ENCODE results near the gene PHC2.

Gene PHC2

GRCh38 chr1:33377013-33377412 lies 53.9 kb downstream of the PHC2 start:
- H3K9ac ChIP-seq = no peak overlapping the region
- no peak overlapping the region for H2AFZ ChIP-seq (ENCODE audit: low read depth)
- no peak overlapping the region for H3K27ac ChIP-seq
- H3K4me1 ChIP-seq (ENCODE audit: low read depth, poor library complexity, severe bottlenecking) = peaks cover 9% of the 10 kb centered on the region
- H3K27me3 ChIP-seq (ENCODE audit: insufficient read depth, low read depth) = no peaks in the 10 kb centered on the region
- TF ChIP-seq, protein P1, sequence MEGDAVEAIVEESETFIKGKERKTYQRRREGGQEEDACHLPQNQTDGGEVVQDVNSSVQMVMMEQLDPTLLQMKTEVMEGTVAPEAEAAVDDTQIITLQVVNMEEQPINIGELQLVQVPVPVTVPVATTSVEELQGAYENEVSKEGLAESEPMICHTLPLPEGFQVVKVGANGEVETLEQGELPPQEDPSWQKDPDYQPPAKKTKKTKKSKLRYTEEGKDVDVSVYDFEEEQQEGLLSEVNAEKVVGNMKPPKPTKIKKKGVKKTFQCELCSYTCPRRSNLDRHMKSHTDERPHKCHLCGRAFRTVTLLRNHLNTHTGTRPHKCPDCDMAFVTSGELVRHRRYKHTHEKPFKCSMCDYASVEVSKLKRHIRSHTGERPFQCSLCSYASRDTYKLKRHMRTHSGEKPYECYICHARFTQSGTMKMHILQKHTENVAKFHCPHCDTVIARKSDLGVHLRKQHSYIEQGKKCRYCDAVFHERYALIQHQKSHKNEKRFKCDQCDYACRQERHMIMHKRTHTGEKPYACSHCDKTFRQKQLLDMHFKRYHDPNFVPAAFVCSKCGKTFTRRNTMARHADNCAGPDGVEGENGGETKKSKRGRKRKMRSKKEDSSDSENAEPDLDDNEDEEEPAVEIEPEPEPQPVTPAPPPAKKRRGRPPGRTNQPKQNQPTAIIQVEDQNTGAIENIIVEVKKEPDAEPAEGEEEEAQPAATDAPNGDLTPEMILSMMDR (conservative IDR thresholded peaks at IDR 0.05; ENCODE audit: low read depth, low read length) = no peak
- H3K79me2 ChIP-seq (ENCODE audit: insufficient read depth, low read depth) = no peaks in the 10 kb centered on the region
- no peaks in the 10 kb centered on the region for H4K20me1 ChIP-seq (ENCODE audit: insufficient read depth)
- no peak overlapping the region for H3K4me3 ChIP-seq (IDR thresholded peaks at IDR 0.05; ENCODE audit: insufficient read depth, low read depth, low read length)
- H3K4me2 ChIP-seq = no peak overlapping the region
- no peaks in the 10 kb centered on the region for H3K36me3 ChIP-seq (ENCODE audit: insufficient read depth)

GRCh38 chr1:33375316-33375715 lies 55.6 kb downstream of the PHC2 start:
- Histone ChIP-seq H3K79me2 (ENCODE audit: insufficient read depth, low read depth) (no peaks in the 10 kb centered on the region), H3K9ac (no peak overlapping the region), H3K4me1 (ENCODE audit: low read depth, poor library complexity, severe bottlenecking) (no peaks in the 10 kb centered on the region), H2AFZ (ENCODE audit: low read depth) (no peak overlapping the region), H3K4me2 (no peak overlapping the region), H3K4me3 (IDR thresholded peaks at IDR 0.05; ENCODE audit: insufficient read depth, low read depth, low read length) (no peak overlapping the region), H3K36me3 (ENCODE audit: insufficient read depth) (no peaks in the 10 kb centered on the region), H3K27me3 (ENCODE audit: insufficient read depth, low read depth) (no peaks in the 10 kb centered on the region), H3K27ac (no peak overlapping the region), H4K20me1 (ENCODE audit: insufficient read depth) (no peaks in the 10 kb centered on the region)
- TF ChIP-seq, protein P1 (conservative IDR thresholded peaks at IDR 0.05; ENCODE audit: low read depth, low read length) = no peak

DNA sequence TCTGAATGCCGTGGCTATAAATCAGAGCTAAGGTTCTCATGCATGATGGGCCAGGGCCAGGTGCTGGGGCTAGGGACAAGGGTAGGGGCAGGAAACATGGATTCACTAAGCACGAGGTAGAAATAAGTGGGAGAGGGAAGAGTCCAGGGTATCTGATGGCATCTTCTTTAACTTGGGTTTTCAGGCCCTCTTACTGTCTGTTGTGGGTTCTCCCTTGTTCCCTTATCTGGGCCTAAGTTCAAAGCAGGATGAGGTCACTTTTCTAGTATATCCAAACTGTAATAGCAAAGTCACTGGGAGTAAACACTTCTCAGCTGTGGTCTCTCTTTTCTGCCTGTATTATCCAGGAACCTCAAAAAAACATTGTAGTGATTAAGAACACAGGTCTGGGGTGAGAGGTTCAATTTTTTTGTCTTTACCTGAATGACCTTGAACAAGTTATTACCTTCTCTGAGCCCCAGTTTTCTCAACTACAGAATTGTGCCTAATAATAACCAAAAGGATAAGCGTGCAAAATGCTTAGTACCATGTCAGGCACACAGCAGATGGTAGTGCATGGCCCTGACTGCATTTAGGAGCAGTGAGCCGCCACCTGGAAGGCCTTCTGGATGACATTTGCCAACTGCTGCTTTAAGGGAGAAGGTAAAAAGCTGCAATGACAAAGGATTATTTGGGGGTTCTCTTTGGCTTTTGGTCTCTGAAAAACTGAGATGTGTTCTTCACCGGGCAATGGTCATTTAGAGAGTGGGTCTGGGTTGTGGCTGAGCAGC lies 56.4 kb downstream of the PHC2 start:
- Histone ChIP-seq H3K79me2 (ENCODE audit: insufficient read depth, low read depth) (no peaks in the 10 kb centered on the region), H3K27me3 (ENCODE audit: insufficient read depth, low read depth) (no peaks in the 10 kb centered on the region), H3K4me1 (ENCODE audit: low read depth, poor library complexity, severe bottlenecking) (no peaks in the 10 kb centered on the region), H2AFZ (ENCODE audit: low read depth) (no peak overlapping the region), H3K4me3 (IDR thresholded peaks at IDR 0.05; ENCODE audit: insufficient read depth, low read depth, low read length) (no peak overlapping the region), H3K4me2 (no peak overlapping the region), H3K36me3 (ENCODE audit: insufficient read depth) (no peaks in the 10 kb centered on the region), H3K27ac (no peak overlapping the region), H3K9ac (no peak overlapping the region), H4K20me1 (ENCODE audit: insufficient read depth) (no peaks in the 10 kb centered on the region)
- TF ChIP-seq, protein P1 (conservative IDR thresholded peaks at IDR 0.05; ENCODE audit: low read depth, low read length) = no peak

DNA sequence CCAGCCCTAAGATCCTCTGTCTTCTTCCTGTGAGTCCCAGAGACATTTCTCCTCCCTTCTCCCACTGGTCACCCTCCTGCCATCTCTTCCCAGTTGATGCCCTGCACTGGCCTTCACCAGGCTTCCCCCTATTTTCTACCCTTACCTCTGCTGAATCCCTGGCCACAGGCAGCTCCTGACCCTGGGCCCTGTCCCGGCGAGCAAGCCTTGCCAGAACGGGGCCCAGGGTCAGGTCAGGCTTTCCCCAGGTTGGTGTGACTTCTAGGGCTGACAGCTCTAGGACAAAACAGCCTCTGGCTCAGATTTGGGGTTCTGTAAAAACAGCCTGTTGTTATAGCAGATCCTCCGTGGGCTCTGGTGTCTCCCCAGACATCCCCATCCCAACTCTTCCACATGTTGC lies 57.3 kb downstream of the PHC2 start:
- H3K36me3 ChIP-seq (ENCODE audit: insufficient read depth) = no peaks in the 10 kb centered on the region
- no peak overlapping the region for H3K27ac ChIP-seq
- no peak overlapping the region for H3K4me2 ChIP-seq
- no peaks in the 10 kb centered on the region for H4K20me1 ChIP-seq (ENCODE audit: insufficient read depth)
- H3K9ac ChIP-seq = no peak overlapping the region
- H2AFZ ChIP-seq (ENCODE audit: low read depth) = no peak overlapping the region
- TF ChIP-seq, protein P1 (conservative IDR thresholded peaks at IDR 0.05; ENCODE audit: low read depth, low read length) = no peak
- H3K4me3 ChIP-seq (IDR thresholded peaks at IDR 0.05; ENCODE audit: insufficient read depth, low read depth, low read length) = no peak overlapping the region
- H3K79me2 ChIP-seq (ENCODE audit: insufficient read depth, low read depth) = no peaks in the 10 kb centered on the region
- H3K4me1 ChIP-seq (ENCODE audit: low read depth, poor library complexity, severe bottlenecking) = no peaks in the 10 kb centered on the region
- H3K27me3 ChIP-seq (ENCODE audit: insufficient read depth, low read depth) = no peaks in the 10 kb centered on the region

Data from KMS-11 (cell line).